ENCODE data around the gene RHOB.
"Not testable (repeated sequence)": the region's sequence is repeated elsewhere in the genome, so short reads cannot be mapped to it uniquely, and the experiment has no call there.

RHOB gene

DNA sequence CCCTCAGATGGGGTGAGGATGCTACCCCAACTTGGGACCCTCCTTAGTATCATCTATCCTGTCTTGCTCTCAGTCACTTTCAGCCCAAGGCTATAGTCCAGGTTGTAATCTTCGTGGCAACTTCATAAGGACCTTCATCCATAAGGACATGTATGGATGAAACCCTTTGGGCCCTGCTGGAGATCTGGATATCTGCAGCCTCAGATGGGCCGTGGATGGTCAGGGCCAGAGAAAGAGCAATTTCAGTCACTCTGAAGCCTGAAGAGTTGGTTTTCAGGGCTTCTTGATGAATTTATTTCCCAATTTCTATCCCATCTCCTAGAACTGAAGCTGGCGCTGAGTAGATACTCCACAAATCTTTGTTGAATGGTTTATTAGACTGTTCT is 28.7 kb downstream of the RHOB start:
- DNase-seq (ENCODE audit: low read depth) = no peak

DNA sequence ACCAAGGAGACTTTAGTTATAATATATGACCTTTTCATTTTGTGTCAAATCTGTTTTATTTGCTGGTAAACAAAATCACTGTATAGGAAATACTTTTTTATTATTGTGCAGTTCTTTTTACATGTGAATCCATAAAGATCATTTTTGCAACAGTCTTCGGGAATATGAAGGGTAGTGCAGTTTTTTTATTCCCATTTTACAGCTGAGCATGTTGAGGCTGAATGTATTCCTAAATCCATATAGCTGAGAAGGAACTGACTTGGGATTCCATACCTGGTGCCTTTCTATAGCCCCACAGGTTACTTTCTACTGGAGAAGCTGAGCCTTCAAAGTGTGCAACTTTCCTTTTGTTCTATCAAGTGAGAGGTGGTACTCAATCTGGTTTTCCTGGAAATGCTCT is 29.6 kb downstream of the RHOB start:
- no peak for DNase-seq (ENCODE audit: low read depth)

DNA sequence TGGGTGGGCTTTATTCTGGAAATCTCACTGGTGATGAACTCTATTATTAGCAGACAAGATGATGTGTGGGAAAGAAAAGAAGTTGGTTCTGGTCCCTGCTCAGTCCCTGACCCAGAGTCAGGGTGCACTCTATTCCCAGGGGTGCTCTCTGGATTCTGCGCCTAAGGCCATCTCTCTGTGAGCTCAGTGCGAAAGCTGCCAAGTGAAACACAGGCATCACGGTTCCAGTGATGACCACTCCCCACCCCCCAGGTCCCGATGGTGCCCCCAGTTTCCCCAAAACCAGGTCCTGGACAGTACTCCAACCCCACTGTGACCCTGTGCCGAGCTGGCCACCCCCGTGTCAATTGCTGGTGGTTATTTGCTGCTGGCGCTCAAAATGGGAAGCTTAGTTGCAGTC is 30.1 kb downstream of the RHOB start:
- no peak for DNase-seq (ENCODE audit: low read depth)

DNA sequence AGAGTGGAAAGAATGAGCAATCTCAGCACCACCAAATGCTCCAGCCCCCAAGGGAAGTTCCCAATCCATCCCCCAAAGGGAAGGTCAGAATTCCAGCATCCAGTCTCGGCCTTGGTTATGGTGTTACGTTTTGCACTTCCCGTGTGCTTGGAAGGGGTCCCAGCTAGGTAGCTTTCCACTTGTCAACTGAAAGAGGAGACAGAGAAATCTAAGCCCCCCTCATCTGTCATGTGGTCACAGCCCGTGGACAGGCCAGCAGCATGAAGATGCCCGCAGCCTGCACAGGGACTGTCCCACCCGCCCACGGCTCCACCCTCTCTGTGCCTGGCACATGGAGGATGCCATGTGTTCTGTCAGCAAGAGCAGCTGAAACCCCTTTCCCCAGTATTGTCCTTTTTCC is 32.1 kb downstream of the RHOB start:
- no peak for DNase-seq (ENCODE audit: low read depth)

DNA sequence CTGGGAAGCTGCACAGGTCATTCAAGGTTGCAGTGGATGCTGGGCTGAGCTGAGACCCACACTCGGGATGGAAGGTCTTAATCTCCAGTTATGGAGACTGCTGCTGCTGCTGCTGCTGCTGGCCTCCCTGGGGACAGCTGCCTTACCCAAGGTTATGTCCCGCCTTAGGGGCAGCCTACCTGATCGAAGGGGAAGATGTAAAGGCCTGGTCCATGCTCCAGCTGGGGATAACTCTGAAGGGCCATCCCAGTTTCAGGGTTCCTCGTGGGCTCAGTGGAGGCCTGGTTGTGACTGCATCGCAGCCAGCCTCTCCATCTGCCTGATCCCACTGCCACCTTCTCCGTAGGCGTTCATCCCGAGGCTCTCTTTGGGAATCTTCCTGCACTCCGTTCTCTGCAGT is 33.0 kb downstream of the RHOB start:
- no peak for DNase-seq (ENCODE audit: low read depth)

DNA sequence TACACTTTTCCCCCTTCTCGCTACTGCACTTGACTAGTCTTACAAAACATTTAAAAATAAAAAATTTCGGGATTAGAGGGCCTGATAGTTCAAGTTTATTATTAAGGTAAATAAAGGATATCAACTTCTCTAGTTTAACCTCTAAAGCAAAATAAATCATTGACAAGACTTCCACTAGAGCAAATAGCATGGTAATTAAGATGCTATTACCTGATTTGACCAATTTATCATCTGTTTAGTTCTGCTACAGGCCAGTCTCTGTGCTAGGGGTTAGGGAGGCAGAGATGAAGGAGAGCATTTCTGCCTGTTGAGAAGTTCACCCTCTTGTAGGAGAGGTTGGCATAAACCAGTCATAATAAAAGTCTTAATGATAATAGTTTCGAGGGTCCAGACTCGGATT is 34.0 kb downstream of the RHOB start:
- DNase-seq (ENCODE audit: low read depth) = no peak

DNA sequence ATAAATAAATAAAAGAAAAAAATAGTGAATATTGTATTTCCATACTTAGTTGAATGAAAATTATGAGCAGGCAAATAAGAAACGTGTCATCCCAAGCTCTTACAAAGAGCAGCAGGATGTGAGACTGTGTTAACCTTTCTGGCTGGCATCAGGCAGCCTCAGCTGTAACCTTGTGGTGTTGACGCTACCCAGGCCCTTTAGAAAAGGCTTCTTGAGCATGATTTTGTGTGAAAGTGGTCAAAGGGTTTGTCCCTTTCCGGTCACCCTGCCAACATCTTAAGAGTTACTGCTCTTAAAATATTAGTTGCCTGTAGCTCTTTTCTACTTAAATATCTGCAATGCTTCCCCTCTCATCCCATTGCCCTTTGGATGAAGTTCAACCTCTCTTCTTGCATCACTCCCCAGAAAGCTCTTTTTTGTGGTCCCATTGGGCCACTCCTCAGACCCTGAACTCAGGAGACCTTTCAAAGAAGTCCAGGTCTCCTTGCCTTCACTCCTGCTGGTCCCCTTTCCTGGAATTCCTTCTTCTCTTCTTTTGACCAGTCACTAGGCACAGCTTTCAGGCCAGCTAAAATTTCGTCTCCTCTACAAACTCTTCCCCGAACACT is 35.0 kb downstream of the RHOB start:
- no peak for DNase-seq (ENCODE audit: low read depth)

DNA sequence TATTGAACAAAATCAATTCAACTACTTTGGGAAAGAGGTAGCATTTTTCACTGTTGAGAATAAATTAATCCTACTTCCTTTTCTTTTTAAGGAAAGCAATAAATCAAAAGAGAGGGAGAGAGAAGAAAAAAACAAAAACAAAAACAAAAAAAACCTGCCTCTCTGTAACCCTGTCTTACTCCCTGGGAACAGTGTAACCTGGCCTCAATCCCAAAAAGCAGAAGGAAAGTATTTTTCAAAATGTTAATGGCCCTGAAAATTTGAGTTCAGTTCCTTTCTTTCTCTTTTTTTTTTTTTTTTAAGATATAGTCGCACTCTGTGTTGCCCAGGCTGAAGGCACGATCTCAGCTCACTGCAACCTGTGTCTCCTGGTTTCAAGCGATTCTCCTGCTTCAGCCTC is 35.9 kb downstream of the RHOB start:
- no peak for DNase-seq (ENCODE audit: low read depth)

DNA sequence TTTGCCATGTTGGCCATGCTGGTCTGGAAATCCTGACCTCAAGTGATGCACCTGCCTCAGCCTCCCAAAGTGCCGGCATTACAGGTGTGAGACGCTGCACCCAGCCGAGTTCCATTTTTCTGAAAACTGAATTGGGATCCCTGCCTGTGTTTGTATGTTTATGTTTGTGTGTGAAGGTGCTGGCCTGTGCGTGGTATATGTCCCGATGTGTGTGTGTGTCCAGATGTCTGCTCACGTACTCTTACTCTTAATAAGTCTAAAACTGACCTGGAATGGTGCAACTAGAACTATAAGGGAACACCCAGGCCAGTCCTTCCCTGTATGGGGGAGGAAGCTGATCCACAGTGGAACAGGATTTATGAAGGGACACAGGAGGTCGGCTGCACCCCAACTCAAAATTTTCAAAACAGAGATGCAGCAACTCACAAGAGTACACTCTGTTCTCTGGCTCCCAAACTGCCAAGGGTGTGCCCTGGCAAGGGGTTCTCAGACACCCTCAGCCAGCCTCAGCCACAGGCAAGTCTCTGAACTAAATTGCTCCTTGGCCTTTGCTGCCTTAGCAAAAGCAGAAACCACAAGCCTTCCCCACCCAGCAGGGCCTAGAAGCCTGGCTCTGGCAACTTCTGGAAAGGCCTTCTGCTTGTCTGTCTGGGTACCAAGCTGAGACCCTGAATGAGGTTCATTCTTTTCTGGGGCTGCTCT is 36.5 kb downstream of the RHOB start:
- DNase-seq (ENCODE audit: low read depth) = no peak

DNA sequence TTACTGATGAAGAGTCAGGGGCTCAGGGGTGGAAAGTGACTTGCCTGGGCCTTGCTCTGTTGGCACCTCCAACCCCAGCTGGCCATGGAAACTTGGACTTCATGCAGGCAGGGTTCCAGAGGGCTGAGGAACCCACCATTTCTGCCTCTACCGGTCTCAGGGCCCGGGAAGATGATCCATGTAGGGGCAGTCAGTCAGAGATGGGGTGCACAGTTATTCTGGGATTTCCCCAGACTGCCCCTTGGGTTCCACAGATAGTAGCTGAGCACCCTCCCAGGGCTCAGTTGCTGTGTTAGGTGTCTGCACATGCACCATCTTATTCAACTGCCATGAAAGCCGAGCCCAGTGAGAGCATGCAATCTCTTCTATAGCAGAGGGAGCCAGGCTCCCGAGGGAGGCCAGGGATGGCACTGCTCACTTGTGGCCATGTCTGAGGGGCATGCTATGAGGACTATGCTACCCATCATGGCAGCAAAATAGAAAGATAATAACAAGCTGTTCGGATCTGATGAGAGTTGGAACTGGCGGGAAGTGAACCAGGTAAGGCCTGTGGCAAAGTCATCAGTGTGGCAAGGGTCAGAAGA is 37.3 kb downstream of the RHOB start:
- no peak for DNase-seq (ENCODE audit: low read depth)

DNA sequence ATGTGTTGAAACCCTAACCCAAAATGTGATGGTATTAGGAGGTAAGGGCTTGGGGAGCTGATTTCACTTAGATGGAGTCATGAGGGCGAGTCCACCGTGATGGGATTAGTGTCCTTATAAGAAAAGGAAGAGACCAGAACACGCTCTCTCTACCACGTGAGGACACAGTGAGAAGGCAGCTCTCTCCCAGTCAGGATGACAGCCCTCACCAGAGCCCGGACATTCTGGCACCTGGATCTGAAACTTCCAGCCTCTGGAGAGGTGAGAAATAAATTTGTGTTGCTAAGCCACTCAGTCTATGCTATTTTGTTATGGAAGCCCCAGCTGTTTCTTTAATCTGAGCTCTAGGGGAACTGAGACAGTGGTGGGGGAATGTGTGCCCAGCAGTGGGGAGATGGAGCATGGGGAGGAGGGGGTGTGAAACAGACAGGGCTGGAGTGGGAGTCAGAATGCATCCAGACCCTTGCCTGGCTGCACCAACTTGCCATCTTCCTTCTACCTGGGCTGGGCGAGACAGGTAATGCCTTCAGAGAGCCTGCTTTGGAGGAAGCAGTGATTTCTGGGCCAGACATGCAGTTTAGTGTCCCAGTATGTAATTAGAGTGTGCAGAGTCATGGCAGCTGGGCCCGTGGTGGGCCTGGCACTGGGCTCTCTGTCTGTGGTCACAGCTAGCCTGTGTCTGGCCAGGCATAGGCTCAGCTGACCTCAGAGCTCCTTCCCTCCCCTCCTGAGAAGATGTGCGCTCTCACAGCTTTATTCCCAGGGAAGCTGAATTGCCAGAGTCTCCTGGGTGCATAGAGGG is 38.1 kb downstream of the RHOB start:
- no peak for DNase-seq (ENCODE audit: low read depth)

DNA sequence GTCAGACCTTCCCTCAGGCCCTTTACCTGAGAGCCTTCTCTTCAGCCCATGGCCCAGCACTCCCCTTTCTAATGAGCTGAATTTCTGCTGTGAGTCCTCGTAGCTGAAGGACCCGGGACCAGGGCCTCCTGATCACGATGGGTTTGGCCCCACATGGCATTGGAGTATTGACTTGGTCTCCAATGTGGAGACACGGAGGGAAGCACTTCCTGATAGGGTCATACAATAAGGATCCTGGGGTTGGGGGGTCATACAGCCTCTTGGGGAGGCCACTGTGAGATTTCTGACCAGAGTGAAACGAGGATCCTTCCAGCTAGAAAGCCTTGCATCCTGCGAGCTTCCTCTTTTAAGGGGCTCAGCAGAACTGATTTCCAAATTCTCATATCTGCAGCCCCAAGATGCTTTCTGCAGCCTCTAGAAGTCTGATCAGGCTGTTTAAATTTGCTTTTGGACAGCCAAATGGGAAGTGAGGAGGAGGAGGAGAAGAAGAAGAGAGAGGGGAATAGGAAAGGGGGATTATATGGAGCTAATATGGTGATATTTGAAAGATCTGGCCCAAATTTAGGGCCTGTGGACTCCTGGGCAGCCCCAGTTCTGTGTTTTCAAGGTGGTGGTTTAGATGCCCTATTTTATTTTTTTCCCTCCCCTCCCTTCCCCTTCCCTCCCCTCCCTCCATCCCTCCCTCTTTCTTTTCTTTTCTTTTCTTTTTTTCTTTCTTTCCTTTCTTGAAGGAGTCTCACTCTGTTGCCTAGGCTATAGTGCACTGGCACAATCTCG is 38.9 kb downstream of the RHOB start:
- DNase-seq (ENCODE audit: low read depth) = no peak

DNA sequence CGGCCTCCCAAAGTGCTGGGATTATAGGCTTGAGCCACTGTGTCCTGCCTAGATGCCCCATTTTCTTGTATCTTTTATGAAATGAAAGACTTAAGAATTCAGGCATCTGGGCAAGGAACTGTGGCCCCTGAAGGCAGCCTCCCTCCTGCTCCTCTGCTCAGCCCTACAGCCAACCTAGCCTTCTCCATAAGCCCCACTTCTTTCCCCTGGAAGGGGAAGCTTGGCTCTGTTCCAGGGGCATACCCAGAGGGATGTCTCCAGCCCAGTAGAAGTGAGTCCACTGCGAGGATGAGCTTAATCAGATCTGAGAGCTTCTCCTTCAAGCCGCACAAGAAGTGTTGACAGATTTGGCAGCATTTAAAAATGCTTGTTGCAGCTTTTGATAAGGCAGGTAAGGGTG is 39.7 kb downstream of the RHOB start:
- DNase-seq (ENCODE audit: low read depth) = no peak

DNA sequence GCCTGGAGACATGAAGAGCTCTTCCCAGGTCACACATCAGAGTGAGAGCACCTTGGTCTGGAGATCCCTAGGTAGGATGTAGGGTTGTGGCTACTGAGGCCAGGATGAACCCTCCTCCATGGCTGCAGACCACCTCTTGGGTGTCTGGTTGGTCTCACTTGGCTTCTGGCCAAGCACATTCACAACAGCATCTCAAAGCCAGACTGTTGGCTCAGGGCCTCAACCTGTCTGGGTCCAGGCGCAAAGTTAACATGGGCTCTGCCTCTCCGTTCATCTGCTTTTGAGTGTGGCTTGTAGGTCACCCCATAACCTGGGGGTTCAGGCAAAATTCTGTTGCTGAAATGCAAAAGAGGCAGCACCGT is 40.1 kb downstream of the RHOB start:
- no peak for DNase-seq (ENCODE audit: low read depth)

DNA sequence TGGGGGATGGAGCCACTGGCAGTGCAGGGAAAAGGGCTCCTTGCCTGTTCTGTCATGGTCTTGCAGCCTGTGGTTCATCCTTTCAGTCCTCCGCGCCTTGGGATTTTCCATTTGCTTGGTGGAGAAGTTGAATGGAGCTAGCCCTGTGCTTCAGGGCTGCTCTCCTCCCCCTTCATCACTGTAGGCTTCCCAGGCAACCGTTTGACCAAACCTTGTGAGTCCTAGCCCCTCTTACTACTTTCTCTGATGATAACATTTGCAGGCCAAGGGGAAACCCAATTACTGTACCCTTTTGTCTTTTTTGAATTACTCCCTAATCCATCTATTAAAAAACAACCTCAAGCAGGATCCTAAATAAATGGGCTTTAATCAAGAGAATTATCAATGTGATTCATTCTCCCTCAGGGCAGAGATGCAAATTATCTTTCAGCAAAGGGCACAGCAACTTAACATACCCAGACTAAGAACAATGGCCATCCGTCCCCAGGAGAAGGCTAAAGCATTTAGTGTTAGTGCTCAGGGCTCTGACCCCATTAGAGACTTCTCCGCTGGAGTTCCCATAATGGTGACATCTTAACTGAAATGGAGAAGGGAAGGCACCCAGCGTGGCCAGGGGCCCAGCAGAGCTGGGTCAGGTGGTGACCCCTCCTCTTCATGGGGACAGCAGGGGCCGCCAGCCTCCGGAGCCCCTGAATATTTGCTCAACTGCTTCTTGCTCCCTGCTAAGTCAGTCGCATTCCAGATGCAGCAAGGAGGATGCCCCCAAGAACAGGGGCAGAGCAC is 40.7 kb downstream of the RHOB start:
- no peak for DNase-seq (ENCODE audit: low read depth)

DNA sequence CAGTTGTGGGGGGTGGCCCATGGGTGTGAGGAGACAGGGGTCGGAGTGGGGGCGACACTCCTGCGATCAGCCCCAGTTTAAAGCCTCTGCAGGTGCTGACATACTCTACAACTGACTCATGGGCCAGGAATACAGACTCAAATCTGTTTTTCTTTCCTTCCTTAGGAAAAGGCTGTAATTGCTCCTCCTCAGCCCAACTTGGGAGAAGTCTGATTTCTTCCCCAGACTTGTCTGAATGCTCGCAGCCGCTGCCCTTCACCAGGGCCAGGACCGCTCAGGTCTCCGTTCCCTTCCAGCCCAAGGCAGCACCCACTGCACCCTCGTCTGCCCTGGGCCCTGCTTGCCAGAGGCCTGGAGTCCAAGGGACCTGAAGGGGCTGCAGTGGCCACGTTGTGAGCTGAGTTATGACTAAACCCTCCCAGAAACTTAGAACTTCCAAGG is 41.3 kb downstream of the RHOB start:
- DNase-seq (ENCODE audit: low read depth) = no peak

DNA sequence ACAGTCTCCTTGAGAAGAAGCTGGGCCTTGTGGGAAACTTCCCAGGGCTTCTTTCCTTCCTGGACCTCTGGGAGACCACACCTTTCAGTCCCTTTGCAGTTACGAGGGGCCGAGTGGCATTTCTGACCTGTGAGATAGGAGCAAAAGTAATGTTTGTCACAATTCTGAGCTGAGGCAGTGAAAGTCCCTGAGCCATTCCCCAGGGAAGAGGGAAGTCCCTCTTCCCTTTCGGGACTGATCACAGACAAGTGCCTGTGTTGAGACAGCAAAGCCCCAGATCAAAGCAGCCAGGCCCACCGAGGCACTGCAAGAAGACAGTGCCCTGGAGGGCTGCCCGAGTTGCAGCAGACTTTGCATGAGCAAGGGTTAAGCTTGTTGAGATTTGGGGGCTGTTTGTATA is 41.9 kb downstream of the RHOB start:
- DNase-seq (ENCODE audit: low read depth) = no peak

DNA sequence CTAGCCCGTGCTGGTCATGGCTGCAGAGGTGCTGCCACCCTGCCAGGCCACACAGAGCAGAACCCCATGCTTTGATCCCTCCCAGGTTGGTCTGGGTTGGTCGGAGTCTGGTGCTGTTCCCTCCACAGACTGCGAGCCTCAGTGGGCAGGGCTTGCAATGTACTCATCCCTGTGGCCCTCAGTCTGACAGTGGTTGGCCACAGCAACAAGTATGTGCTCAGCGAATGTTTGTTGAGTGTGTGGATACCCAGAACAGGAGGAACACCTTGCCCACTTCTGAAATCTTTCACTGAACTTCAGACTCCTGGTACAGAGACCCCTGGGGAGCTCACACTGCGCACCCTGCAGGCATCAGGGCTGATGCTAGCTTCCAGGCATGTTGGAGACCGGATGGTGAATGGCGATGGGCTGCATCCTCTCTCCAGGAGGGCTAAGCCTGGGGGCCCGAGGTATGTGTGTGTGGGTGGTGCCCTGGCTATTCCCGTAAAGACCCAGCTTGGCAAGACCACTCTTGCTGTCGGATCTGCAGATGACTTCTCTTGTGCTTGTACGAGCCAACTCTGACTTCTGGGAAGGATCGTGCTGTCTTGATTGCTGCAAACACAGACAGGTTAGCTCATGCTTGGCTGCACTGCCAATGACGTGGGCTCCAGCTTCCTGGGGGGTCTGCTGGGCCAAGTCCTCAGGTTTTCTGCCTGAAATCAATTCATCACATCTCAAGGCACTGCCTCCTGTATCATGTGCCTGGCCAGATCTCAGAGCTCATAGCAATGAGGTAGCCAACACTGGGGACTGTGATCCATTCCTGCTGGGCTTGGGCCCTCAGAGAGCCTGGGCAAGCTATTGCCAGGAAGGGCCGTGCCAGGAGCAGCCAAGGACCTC is 43.7 kb downstream of the RHOB start:
- no peak for DNase-seq (ENCODE audit: low read depth)

DNA sequence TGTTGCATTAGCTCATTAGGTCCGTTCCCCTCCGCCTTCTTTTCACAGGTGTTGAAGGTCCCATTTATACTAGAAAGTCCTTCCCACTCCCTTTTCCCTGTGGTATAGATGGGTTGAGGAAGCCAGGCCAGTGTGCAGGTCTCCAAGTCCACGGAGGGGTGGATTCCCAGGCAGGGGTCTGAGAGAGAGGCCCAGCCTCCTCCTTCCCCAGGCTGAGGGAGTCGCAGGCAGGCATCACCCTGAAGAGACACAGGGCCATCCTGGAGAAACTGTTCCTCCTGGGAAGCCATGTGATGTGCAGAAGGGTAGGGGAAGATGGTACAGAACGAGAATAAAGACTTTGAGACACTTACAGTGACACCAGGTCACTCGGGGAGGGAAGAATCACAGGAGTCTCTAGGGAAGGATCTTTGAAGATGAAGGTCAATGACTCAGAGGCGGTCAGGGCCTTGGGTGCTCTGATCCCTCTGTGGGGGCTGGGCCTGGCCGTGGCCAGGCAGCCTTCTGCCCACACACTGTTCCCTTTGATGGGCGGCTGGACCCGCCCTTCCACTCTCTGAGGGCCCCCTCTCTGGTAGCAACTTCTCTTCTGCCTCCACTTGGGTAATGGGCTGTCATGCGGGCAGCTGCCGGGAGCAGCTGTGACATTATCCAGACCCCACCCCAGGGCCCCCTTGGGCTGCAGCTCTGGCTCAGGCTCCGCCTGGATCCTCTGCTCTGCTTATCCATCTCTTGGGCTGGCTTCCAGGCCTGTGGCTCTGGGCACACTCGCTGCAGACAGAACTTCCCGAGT is 45.1 kb downstream of the RHOB start:
- DNase-seq (ENCODE audit: low read depth) = no peak

DNA sequence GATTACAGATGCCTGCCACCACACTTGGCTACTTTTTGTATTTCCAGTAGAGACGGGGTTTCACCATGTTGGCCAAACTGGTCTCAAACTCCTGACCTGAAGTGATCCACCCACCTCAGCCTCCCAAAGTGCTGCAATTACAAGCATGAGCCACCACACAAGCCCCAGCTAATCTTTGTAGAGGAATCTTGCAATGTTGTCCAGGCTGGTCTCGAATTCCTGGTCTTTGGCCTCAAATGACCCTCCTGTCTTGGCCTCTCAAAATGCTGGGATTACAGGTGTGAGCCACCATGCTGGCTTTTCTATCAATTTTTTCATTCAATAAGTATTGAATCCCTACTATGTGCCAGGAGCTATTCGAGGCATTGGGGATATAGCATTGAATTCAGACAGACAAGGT is 46.2 kb downstream of the RHOB start:
- not testable (repeated sequence) for DNase-seq (ENCODE audit: low read depth)

All from stimulated activated CD8-positive, alpha-beta memory T cell treated with anti-CD3 and anti-CD28 coated beads, Interleukin-15, amount 100 ng/mL, for 1 hour (primary cell).